Measurements from ENCODE around the gene GPR146.

Gene GPR146

DNA sequence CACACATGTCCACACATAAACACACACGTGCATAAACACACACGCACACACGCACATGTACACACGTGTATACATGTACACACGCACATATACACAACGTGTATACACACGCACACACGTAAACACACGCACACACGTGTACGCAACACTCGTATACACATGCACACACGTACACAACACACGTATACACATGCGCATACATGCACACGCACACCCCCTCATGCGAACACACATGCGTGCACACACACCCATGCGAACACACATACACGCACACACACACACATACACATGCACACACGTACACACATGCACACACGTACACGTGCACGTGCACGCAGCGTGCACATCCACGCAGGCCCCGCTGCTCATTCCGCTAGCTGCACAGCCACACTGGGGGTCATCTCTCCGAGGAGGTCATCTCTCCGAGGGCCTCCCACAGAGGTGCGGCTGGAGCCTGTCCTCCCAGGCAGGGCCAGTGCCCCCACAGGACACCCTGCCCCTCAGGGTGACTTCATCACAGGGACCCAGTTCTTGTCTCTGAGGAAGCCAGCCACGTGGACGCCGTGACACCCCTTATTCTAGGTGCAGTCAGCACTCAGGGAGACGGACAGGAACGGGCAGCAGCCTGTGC lies 35.5 kb upstream of the GPR146 start:
- no peak for DNase-seq (ENCODE audit: low read depth)
- TF ChIP-seq, protein P1, sequence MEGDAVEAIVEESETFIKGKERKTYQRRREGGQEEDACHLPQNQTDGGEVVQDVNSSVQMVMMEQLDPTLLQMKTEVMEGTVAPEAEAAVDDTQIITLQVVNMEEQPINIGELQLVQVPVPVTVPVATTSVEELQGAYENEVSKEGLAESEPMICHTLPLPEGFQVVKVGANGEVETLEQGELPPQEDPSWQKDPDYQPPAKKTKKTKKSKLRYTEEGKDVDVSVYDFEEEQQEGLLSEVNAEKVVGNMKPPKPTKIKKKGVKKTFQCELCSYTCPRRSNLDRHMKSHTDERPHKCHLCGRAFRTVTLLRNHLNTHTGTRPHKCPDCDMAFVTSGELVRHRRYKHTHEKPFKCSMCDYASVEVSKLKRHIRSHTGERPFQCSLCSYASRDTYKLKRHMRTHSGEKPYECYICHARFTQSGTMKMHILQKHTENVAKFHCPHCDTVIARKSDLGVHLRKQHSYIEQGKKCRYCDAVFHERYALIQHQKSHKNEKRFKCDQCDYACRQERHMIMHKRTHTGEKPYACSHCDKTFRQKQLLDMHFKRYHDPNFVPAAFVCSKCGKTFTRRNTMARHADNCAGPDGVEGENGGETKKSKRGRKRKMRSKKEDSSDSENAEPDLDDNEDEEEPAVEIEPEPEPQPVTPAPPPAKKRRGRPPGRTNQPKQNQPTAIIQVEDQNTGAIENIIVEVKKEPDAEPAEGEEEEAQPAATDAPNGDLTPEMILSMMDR (conservative IDR thresholded peaks at IDR 0.05; ENCODE audit: low read depth, low read length) = no peak
- H3K4me3 ChIP-seq (ENCODE audit: low read length) = no peak overlapping the region

DNA sequence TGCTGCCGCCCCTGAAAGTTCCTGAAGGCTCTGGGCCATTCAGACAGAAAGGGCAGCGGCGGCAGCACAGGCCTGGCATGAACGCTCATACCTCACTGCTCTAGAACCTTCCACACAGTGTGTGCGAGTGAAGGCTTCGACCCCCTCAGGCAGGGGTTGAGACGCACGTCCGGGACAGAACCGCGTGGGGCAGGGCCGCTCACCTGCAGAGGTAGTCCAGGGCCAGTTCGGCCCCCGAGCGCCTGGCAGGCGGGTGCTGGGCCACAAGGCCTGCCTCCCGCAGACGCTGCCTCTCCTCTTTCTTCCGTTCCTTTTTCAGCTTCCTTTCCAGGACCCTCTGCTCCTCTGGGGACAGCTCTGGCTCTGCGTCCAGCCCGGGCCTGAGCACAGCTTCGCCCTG lies 34.6 kb upstream of the GPR146 start:
- H3K4me3 ChIP-seq (ENCODE audit: low read length) = no peak overlapping the region
- TF ChIP-seq, protein P1 (conservative IDR thresholded peaks at IDR 0.05; ENCODE audit: low read depth, low read length) = no peak
- no peak for DNase-seq (ENCODE audit: low read depth)

DNA sequence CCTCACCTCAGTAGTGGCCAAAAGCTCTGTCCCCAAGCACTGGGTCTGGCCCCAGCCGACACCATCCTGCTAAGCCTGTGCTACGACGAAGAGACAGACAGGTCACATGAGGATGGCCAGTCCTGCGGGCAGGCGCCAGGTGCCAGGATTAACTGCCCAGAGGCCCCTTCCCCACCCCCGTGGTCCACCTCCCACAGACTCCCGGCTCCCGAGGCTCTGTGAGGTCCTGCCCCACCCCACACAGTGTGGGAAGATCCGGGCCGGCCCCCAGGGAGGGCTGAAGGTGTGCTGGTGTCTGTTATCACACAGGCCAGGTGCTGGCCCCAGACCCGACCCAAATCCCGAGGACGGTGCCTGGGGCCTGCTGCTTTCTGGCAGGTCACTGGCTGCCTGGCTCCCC lies 34.1 kb upstream of the GPR146 start:
- TF ChIP-seq, protein P1 (conservative IDR thresholded peaks at IDR 0.05; ENCODE audit: low read depth, low read length) = no peak
- no peak overlapping the region for H3K4me3 ChIP-seq (ENCODE audit: low read length)

DNA sequence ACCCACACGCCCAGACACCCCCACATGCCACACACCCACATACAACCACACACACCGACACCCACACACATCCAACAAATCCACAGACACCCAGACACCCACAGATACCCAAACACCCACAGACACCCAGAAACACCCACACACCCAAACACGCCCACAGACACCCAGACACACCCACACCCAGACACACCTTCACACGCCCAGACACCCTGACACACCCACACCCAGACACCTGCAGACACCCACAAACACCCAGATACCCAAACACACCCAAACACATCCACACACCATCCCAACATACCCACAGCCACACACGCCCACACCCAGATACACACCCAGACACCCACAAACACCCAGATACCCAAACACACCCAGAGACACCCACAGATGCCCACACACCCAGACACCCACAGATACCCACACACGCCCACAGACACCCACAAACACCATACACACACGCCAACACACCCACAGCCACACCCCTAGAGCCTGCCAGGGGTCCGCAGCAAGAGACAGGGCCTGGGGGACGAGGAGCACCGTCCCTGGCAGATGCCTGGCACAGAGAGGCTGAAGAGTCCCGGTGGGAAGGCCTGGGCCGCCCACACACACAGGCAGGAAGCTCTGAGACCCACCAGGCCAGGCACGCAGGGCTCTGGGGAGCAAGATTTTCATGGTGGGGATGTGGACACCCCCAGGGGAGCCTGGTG lies 32.9 kb upstream of the GPR146 start:
- H3K4me3 ChIP-seq (ENCODE audit: low read length) = no peak overlapping the region
- TF ChIP-seq, protein P1 (conservative IDR thresholded peaks at IDR 0.05; ENCODE audit: low read depth, low read length) = no peak
- no peak for DNase-seq (ENCODE audit: low read depth)

More for the DNA sequence above, 34.1 kb upstream of the GPR146 start:
- no peak for DNase-seq (ENCODE audit: low read depth)

DNA sequence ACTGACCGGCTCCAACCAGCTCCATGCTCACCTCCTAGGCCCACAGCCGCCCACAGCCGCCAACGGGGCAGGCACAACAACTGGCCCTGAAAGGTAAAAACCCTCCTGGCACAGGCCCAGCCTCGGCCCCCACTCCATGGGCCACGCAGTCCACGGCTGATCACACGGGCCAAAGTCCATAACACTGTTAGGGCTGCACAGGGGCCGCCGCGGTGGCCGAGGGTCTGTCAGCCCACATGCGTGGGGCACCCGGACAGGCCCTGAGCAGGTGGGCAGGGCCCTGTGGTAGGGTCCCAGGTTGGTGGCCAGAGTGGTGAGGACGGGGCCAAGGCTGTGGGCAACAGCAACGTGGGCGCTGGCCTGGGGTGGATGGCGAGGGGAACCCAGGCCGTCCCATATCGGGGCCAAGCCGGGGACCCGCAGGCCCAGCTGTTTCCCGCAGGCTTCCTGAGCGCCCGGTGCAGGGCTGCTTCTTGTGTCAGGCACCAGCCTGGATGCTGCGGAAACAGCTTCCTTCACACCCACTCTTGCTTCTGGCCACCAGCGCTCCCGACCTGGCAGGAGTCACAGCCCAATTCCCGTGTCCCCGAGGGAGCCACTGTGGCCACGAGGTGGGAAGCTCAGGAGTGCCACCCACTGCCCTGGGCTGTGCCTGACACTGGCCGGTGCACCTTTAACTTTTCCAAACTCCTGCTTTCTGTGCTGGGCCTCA lies 32.2 kb upstream of the GPR146 start:
- no peak overlapping the region for H3K4me3 ChIP-seq (ENCODE audit: low read length)
- TF ChIP-seq, protein P1 (conservative IDR thresholded peaks at IDR 0.05; ENCODE audit: low read depth, low read length) = no peak
- no peak for DNase-seq (ENCODE audit: low read depth)

DNA sequence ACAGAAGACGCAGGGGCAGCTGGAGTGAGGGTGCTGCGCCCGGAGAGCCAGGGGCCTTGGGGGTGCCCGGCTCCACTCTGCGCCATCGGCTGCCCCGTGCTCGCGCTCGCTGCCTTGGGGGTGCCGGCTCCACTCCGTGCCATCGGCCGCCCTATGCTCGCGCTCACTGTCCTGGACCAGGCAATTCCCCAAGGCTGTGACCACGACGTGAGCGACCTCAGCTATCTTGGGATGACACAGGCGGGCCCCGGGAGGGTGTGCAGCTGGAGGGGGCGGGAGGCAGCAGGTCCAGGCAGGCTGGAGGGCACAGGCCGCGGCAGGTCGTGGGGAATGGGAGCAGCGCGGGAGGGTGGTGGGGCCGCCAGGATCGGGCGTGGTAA lies 31.6 kb upstream of the GPR146 start:
- TF ChIP-seq, protein P1 (conservative IDR thresholded peaks at IDR 0.05; ENCODE audit: low read depth, low read length) = no peak
- H3K4me3 ChIP-seq (ENCODE audit: low read length) = no peak overlapping the region
- DNase-seq (ENCODE audit: low read depth) = no peak

Measured in retinal pigment epithelial cell (primary cell).